IMR-90 (cell line): Measurements from ENCODE around the gene CPN1. TPM values are rescaled to one million over a fixed set of nuclear protein-coding genes. Genes with fewer than 3 reads are reported as not detected.

Source experiments
- ATAC-seq: fragments of 200-7000 bp; cut with Tn5 transposase; 2 replicates; pipeline ENCODE4 v1.9.1; 2020; ENCODE audit warnings: low read depth, mild to moderate bottlenecking, moderate library complexity
- BruUV-seq: library from RNA; stranded (reverse); fragments of 400-500 nt; replicated peaks from 2 replicates; lab custom pipeline; 2021; lab: Mats Ljungman, UMichigan
- CTCF ChIA-PET: fragments of 300-600 bp; formaldehyde crosslinking; extraction: SDS; loops from one replicate; lab custom pipeline; 2021; ENCODE audit warnings: antibody characterized with exemption; lab: Yijun Ruan, JAX
- POLR2A ChIA-PET: fragments of 300-600 bp; sonication (Branson Sonifier 250); formaldehyde crosslinking; loops from one replicate; lab custom pipeline; 2022; ENCODE audit warnings: antibody characterized with exemption; ENCODE audit not compliant: unreplicated experiment; lab: Charles Lee
- DNase-seq: peaks from one replicate; pipeline ENCODE4 v3.0.0; 2013
- H2AFZ ChIP-seq: replicated peaks from 2 replicates; pipeline ENCODE3; 2013; ENCODE audit warnings: low read length, mild to moderate bottlenecking; ENCODE audit not compliant: poor library complexity
- H2AK5ac ChIP-seq: 2 replicates; pipeline ENCODE4 v1.6.1; 2013; ENCODE audit warnings: low read depth, low read length, inconsistent platforms
- H2AK9ac ChIP-seq: replicated peaks from 2 replicates; pipeline ENCODE3; 2013; ENCODE audit warnings: mild to moderate bottlenecking, low read depth, low read length, moderate library complexity; ENCODE audit not compliant: poor library complexity
- H2BK120ac ChIP-seq: 2 replicates; pipeline ENCODE4 v1.6.1; 2013; ENCODE audit warnings: low read depth, low read length, inconsistent platforms
- H2BK15ac ChIP-seq: 3 replicates; pipeline ENCODE4 v1.6.1; 2013; ENCODE audit warnings: low read depth, low read length, inconsistent platforms
- H2BK20ac ChIP-seq: 2 replicates; pipeline ENCODE4 v1.6.1; 2013; ENCODE audit warnings: low read depth, mild to moderate bottlenecking, inconsistent platforms, low read length, moderate library complexity
- H2BK5ac ChIP-seq: 2 replicates; pipeline ENCODE4 v1.6.1; 2013; ENCODE audit warnings: mild to moderate bottlenecking, low read depth, low read length, inconsistent platforms; ENCODE audit not compliant: poor library complexity, severe bottlenecking
- H3K14ac ChIP-seq: replicated peaks from 2 replicates; pipeline ENCODE4 v1.6.1; 2013; ENCODE audit warnings: low read depth, low read length, inconsistent platforms
- H3K18ac ChIP-seq: 2 replicates; pipeline ENCODE4 v1.6.1; 2013; ENCODE audit warnings: low read depth, low read length, control low read depth
- H3K23ac ChIP-seq: 2 replicates; pipeline ENCODE4 v1.6.1; 2013; ENCODE audit warnings: low read depth, low read length, inconsistent platforms
- H3K27ac ChIP-seq: 2 replicates; pipeline ENCODE4 v1.5.1; 2013; ENCODE audit warnings: mild to moderate bottlenecking, control low read depth, low read length; ENCODE audit not compliant: insufficient read depth
- H3K27me3 ChIP-seq: 2 replicates; pipeline ENCODE4 v1.6.1; 2013; ENCODE audit warnings: low read length; ENCODE audit not compliant: control insufficient read depth, insufficient read depth
- H3K36me3 ChIP-seq: 2 replicates; pipeline ENCODE4 v1.6.1; 2013; ENCODE audit warnings: low read length, mixed read lengths; ENCODE audit not compliant: control insufficient read depth, insufficient read depth
- H3K4ac ChIP-seq: 2 replicates; pipeline ENCODE4 v1.6.1; 2013; ENCODE audit warnings: low read depth, low read length, inconsistent platforms
- H3K4me1 ChIP-seq: 2 replicates; pipeline ENCODE4 v1.6.1; 2013; ENCODE audit warnings: low read length, mixed read lengths; ENCODE audit not compliant: control insufficient read depth, insufficient read depth
- H3K4me2 ChIP-seq: 2 replicates; pipeline ENCODE4 v1.6.1; 2013; ENCODE audit warnings: low read depth, mild to moderate bottlenecking, control low read depth, low read length, moderate library complexity
- H3K4me3 ChIP-seq: 2 replicates; pipeline ENCODE4 v1.5.1; 2013; ENCODE audit warnings: low read depth, mild to moderate bottlenecking, control low read depth, low read length, moderate library complexity; ENCODE audit not compliant: insufficient read depth
- H3K56ac ChIP-seq: 2 replicates; pipeline ENCODE4 v1.6.1; 2013; ENCODE audit warnings: low read length, inconsistent platforms; ENCODE audit not compliant: insufficient read depth; ENCODE audit errors: extremely low read depth
- H3K79me1 ChIP-seq, 2 experiments: 2 replicates each; pipeline ENCODE4 v1.6.1; 2013; ENCODE audit warnings: low read length in 2 of 2, inconsistent platforms in 1 of 2, low read depth in 1 of 2
- H3K9ac ChIP-seq: 2 replicates; pipeline ENCODE4 v1.6.1; 2013; ENCODE audit warnings: low read depth, low read length, control low read depth
- H3K9me1 ChIP-seq: 2 replicates; pipeline ENCODE4 v1.6.1; 2013; ENCODE audit warnings: low read length, inconsistent platforms; ENCODE audit not compliant: insufficient read depth
- H3K9me3 ChIP-seq: 2 replicates; pipeline ENCODE4 v1.6.1; 2013; ENCODE audit warnings: low read length; ENCODE audit not compliant: control insufficient read depth, insufficient read depth
- H4K20me1 ChIP-seq: 2 replicates; pipeline ENCODE4 v1.6.1; 2013; ENCODE audit warnings: low read length, inconsistent platforms; ENCODE audit not compliant: insufficient read depth
- H4K5ac ChIP-seq: 2 replicates; pipeline ENCODE4 v1.6.1; 2013; ENCODE audit warnings: mild to moderate bottlenecking, low read depth, low read length, control low read depth
- H4K8ac ChIP-seq, 2 experiments: 2 replicates each; pipeline ENCODE4 v1.6.1; 2013; ENCODE audit warnings: low read depth in 2 of 2, low read length in 2 of 2, control low read depth in 1 of 2, inconsistent platforms in 1 of 2
- H4K91ac ChIP-seq: 2 replicates; pipeline ENCODE4 v1.6.1; 2013; ENCODE audit warnings: low read depth, low read length, inconsistent platforms; ENCODE audit not compliant: insufficient read depth
- BHLHE40 ChIP-seq: fragments of 150-350 bp; IDR thresholded peaks from 2 replicates; pipeline ENCODE4 v1.6.1; 2016; ENCODE audit warnings: mild to moderate bottlenecking, low read depth, low read length
- CEBPB ChIP-seq: IDR thresholded peaks from 2 replicates; pipeline ENCODE4 v1.6.1; 2012; ENCODE audit warnings: low read depth, low read length, improper control_type of control experiment
- CHD1 ChIP-seq: IDR thresholded peaks from 2 replicates; pipeline ENCODE4 v1.6.1; 2012; ENCODE audit warnings: low read depth, low read length, improper control_type of control experiment
- FOS ChIP-seq: fragments of 150-350 bp; IDR thresholded peaks from 2 replicates; pipeline ENCODE4 v1.6.1; 2016; ENCODE audit warnings: low read depth, low read length
- MAFK ChIP-seq: IDR thresholded peaks from 2 replicates; pipeline ENCODE4 v1.6.1; 2012; ENCODE audit warnings: low read depth, low read length, improper control_type of control experiment
- MAZ ChIP-seq: IDR thresholded peaks from 2 replicates; pipeline ENCODE4 v1.6.1; 2012; ENCODE audit warnings: low read depth, mild to moderate bottlenecking, low read length, improper control_type of control experiment, moderate library complexity, borderline replicate concordance
- MXI1 ChIP-seq: IDR thresholded peaks from 2 replicates; pipeline ENCODE4 v1.6.1; 2012; ENCODE audit warnings: low read depth, mild to moderate bottlenecking, low read length, moderate library complexity, borderline replicate concordance
- NFE2L2 ChIP-seq: fragments of 150-350 bp; IDR thresholded peaks from 2 replicates; pipeline ENCODE4 v1.6.1; 2016; ENCODE audit warnings: low read depth, mild to moderate bottlenecking, low read length
- POLR2A ChIP-seq: IDR thresholded peaks from 2 replicates; pipeline ENCODE4 v1.6.1; 2012; ENCODE audit warnings: mild to moderate bottlenecking, low read depth, low read length
- RAD21 ChIP-seq: IDR thresholded peaks from 2 replicates; pipeline ENCODE4 v1.6.1; 2012; ENCODE audit warnings: low read length, improper control_type of control experiment
- RCOR1 ChIP-seq: IDR thresholded peaks from 2 replicates; pipeline ENCODE4 v1.6.1; 2012; ENCODE audit warnings: mild to moderate bottlenecking, low read length, improper control_type of control experiment; ENCODE audit not compliant: insufficient replicate concordance
- RFX5 ChIP-seq: IDR thresholded peaks from 2 replicates; pipeline ENCODE4 v1.8.0; 2012; ENCODE audit warnings: low read depth, mild to moderate bottlenecking, low read length, moderate library complexity
- SMC3 ChIP-seq: fragments of 150-350 bp; IDR thresholded peaks from 2 replicates; pipeline ENCODE4 v1.6.1; 2016; ENCODE audit warnings: low read depth, mild to moderate bottlenecking, antibody characterized with exemption, low read length, moderate library complexity
- WGBS, 2 experiments: methylation state at CpG; one replicate each; pipeline versions ENCODE4 v1.1.5 to v1.1.7; 2013; ENCODE audit warnings: missing lambda C conversion rate in 2 of 2; ENCODE audit not compliant: insufficient read length in 1 of 2; ENCODE audit errors: extremely low coverage in 2 of 2; 5-methylcytosine and 5-hydroxymethylcytosine counted together
- dilution Hi-C: fragments of 300-500 bp; cut with HindIII; formaldehyde crosslinking; loops from one replicate; pipeline ENCODE4 v1.14.3; 2018; ENCODE audit warnings: low sequenced_read_pairs; ENCODE audit not compliant: unreplicated experiment
- in situ Hi-C: fragments of 300-500 bp; cut with MboI; formaldehyde crosslinking; loops from 3 replicates; pipeline ENCODE4 v1.14.3; 2019; ENCODE audit warnings: low sequenced_read_pairs, inconsistent platforms, mixed read lengths
- intact Hi-C: fragments of 100-400 bp; cut with micrococcal nuclease; formaldehyde crosslinking; loops from 2 replicates; pipeline ENCODE4 v1.10.0; 2022
- polyA plus RNA-seq, 3 experiments: library from polyadenylated mRNA; depleted of rRNA; stranded (reverse); fragments of >200 nt; gene quantifications; 2 replicates each; pipeline ENCODE4 v1.2.3, GENCODE V29; 2012; ENCODE audit warnings: low replicate concordance in 1 of 3
- total RNA-seq: library from RNA; depleted of rRNA; stranded (reverse); fragments of >200 nt; gene quantifications from 2 replicates; pipeline ENCODE4 v1.2.3, GENCODE V29; 2012
- TF ChIP-seq, protein P1 (sequence below): conservative IDR thresholded peaks from 2 replicates; pipeline ENCODE4 v1.5.1; 2012; ENCODE audit warnings: mild to moderate bottlenecking, low read depth, low read length, improper control_type of control experiment
- TF ChIP-seq, protein P2 (sequence below): fragments of 150-350 bp; IDR thresholded peaks from 2 replicates; pipeline ENCODE4 v1.6.1; 2016; ENCODE audit warnings: low read depth, mild to moderate bottlenecking, low read length, moderate library complexity, borderline replicate concordance
- TF ChIP-seq, protein P3 (sequence below): fragments of 150-350 bp; IDR thresholded peaks from 2 replicates; pipeline ENCODE4 v1.6.1; 2017; ENCODE audit warnings: mild to moderate bottlenecking, antibody characterized with exemption, low read length, low read depth

Gene CPN1
- total and polyA plus RNA-seq, 2 of the 4 experiments (the other 2 are of a cell fraction) = not detected

DNA sequence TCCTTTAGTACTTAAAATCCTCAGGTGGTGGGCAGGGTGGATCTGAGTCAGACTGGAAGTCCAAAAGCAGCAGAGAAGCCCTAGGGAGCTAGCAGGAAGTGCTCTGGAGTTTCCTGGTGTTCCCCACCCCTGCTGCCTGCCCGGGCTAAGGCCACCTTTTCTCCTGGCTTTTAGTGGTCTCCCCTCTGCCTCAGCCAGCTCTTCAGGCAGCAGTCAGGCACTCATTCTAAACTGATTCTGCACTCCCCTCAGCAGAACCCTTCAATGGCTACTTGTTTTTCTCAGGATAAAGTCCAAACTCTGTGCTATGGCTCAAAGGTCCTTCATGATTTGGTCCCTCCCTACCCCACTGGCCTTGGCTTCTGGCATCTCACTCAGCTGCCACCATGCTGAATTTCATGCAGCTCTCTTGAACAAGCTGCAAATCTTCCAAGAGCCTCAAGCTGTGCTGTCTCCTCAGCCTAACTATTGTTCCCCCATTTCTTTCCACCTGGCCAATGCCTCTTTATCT lies 43.1 kb downstream of the CPN1 start:
- Histone ChIP-seq H3K27me3 (no peaks in the 10 kb centered on the region), H3K79me1 (no peaks in the 10 kb centered on the region), H4K5ac (no peak overlapping the region), H3K9ac (no peak overlapping the region), H3K56ac (no peak overlapping the region), H2BK15ac (no peak overlapping the region), H3K14ac (no peak overlapping the region), H2AK9ac (no peak overlapping the region), H4K91ac (no peak overlapping the region), H2BK20ac (no peak overlapping the region), H4K20me1 (no peaks in the 10 kb centered on the region), H3K4me1 (peaks cover under 1% of the 10 kb centered on the region), H2BK5ac (no peak overlapping the region), H3K9me3 (no peaks in the 10 kb centered on the region), H3K36me3 (no peaks in the 10 kb centered on the region), H4K8ac (no peak overlapping the region), H3K4me3 (no peak overlapping the region), H3K4ac (no peak overlapping the region), H2AFZ (peak overlapping the region; percentile 77), H3K18ac (no peak overlapping the region), H3K9me1 (no peaks in the 10 kb centered on the region), H3K4me2 (no peak overlapping the region), H3K23ac (no peak overlapping the region), H3K27ac (no peak overlapping the region), H2BK120ac (no peak overlapping the region), H2AK5ac (no peak overlapping the region)
- DNase-seq = no peak
- TF ChIP-seq BHLHE40 (no peak), MAZ (no peak), CEBPB (no peak), CHD1 (no peak), FOS (no peak), RCOR1 (no peak), MXI1 (no peak), RFX5 (no peak), RAD21 (no peak), SMC3 (no peak), NFE2L2 (no peak), MAFK (no peak), POLR2A (no peak)
- TF ChIP-seq, protein P1, sequence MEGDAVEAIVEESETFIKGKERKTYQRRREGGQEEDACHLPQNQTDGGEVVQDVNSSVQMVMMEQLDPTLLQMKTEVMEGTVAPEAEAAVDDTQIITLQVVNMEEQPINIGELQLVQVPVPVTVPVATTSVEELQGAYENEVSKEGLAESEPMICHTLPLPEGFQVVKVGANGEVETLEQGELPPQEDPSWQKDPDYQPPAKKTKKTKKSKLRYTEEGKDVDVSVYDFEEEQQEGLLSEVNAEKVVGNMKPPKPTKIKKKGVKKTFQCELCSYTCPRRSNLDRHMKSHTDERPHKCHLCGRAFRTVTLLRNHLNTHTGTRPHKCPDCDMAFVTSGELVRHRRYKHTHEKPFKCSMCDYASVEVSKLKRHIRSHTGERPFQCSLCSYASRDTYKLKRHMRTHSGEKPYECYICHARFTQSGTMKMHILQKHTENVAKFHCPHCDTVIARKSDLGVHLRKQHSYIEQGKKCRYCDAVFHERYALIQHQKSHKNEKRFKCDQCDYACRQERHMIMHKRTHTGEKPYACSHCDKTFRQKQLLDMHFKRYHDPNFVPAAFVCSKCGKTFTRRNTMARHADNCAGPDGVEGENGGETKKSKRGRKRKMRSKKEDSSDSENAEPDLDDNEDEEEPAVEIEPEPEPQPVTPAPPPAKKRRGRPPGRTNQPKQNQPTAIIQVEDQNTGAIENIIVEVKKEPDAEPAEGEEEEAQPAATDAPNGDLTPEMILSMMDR = no peak
- TF ChIP-seq, protein P2, sequence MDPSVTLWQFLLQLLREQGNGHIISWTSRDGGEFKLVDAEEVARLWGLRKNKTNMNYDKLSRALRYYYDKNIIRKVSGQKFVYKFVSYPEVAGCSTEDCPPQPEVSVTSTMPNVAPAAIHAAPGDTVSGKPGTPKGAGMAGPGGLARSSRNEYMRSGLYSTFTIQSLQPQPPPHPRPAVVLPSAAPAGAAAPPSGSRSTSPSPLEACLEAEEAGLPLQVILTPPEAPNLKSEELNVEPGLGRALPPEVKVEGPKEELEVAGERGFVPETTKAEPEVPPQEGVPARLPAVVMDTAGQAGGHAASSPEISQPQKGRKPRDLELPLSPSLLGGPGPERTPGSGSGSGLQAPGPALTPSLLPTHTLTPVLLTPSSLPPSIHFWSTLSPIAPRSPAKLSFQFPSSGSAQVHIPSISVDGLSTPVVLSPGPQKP = no peak
- TF ChIP-seq, protein P3, sequence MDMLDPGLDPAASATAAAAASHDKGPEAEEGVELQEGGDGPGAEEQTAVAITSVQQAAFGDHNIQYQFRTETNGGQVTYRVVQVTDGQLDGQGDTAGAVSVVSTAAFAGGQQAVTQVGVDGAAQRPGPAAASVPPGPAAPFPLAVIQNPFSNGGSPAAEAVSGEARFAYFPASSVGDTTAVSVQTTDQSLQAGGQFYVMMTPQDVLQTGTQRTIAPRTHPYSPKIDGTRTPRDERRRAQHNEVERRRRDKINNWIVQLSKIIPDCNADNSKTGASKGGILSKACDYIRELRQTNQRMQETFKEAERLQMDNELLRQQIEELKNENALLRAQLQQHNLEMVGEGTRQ = no peak
- ChIA-PET CTCF (interaction anchor here (1.4 kb wide), 1 partner anchor 193 kb away, joined by 4 read pairs; no protein-coding TSS in a partner anchor), POLR2A (no interaction called here)
- ATAC-seq = no peak
- WGBS, 2 experiments = 25% methylated on average over 1 of the region's 1 CpG; no CpG with 5 or more reads in 1 of the 2 experiments
- in situ Hi-C loops (no loop called here), dilution Hi-C loops (no loop called here), intact Hi-C loops (no loop called here)
- BruUV-seq = no TSS peak
